ENCODE data around the gene PCP2.

GRCh38 chr19:7625763-7626372, 7.7 kb downstream of the PCP2 start:
- TF ChIP-seq EP300 (IDR thresholded peaks at IDR 0.05) (no peak), CTCF (IDR thresholded peaks at IDR 0.05) (no peak)
